CD4-positive, alpha-beta T cell treated with Interferon gamma for 1 hour (primary cell): ENCODE data around the gene ATG9A.

Experiments used
- DNase-seq: peaks from one replicate; pipeline ENCODE4 v3.0.0-alpha.2; 2020

The ATG9A gene

DNA sequence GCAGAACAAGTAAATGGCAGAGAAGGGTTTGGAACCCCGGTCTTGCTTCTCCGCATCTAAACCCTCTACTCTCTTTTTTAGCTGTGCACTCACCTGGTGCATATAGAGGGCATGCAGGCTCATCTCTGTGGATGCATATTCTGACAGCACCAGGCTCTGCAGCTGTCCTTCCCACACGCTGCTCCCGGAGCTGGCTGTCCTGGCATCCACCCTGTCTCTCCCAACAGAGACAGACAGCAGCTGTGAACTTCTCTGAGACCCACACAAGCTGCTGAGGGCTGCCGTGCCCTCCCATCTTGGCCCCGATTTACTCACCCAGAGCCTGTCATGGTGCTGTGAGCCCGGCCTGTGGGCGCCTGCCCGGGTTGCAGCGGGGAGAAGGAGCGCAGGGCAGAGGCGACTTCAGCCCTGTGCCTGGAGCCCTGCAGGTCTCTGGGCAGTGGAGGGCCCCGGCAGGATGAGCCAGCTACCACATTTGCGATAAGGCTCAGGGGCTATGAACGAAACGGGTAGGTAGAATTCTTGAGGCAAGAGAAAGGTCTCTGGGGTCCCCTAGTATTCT lies 7.4 kb downstream of the ATG9A start:
- DNase-seq = no peak

DNA sequence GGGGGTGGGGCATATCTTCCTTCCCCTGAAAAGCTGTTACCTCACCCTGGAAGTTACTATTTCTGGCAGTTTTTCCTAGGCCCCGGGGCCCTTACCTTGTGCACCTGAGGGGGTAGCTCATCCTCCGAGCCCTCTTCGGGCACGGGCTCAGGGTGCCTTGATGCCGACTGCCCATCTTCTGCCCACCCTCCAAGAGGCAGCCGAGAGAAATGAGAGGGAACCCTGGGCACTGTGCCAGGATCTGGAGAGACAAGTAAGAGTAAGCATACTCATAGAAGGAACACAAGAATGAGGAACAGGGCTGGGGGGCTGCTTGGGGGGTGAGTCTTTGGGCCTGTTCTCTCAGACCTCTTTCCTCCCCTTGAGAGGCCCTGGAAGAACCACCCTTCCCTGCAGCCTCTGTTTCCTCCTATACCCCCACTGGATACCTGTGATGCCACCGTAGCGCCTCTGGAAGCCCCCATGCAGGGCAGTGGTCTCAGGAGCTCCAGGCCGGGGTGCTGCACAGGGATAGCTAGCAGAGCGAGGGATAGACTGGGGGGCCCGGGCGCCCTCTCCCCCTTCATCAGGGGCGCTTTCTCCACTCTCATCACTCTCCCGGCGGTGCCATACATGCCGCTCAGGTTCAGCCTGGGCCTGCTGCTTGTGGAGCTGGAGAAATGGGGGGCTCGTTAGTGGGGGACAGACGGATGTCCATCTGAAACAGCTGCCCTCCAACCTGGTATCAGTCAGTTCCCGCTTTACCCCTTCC lies 8.6 kb downstream of the ATG9A start:
- no peak for DNase-seq

DNA sequence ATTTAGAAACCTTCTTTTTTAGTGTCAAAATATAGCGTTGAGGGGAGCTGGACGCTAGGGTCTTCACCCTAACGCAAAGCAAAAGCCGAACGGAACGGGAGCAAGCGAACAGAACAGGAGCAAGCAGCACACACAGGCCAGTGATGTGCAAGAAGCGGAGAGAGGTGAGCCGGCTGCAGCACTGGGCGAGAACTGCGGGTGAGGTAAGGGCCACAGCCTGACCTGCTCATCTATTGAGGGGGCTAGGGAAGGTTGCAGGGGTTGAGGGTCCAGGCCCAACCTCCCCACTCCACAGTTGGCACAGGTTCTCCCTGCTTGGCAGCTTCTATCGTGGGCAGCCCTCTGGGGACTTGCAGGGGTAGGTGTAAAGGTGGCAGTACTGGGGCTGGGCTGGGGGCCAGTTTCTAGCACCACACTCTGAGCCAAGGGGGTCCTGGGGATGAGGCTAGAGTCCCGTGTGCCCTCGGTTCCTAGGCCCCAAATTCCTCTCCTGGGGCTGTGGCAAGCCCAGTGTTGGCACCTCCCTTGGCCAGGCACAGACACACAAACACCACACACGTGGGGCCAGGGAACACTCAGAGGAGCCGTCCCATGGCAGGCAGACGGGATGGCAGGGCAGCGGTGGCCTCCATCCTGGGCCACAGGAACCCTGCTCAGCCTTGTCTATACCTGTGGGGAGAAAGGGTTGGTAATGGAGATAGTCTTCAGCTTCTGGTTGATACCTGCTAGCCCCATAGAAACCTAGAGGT lies 9.5 kb downstream of the ATG9A start:
- no peak for DNase-seq

DNA sequence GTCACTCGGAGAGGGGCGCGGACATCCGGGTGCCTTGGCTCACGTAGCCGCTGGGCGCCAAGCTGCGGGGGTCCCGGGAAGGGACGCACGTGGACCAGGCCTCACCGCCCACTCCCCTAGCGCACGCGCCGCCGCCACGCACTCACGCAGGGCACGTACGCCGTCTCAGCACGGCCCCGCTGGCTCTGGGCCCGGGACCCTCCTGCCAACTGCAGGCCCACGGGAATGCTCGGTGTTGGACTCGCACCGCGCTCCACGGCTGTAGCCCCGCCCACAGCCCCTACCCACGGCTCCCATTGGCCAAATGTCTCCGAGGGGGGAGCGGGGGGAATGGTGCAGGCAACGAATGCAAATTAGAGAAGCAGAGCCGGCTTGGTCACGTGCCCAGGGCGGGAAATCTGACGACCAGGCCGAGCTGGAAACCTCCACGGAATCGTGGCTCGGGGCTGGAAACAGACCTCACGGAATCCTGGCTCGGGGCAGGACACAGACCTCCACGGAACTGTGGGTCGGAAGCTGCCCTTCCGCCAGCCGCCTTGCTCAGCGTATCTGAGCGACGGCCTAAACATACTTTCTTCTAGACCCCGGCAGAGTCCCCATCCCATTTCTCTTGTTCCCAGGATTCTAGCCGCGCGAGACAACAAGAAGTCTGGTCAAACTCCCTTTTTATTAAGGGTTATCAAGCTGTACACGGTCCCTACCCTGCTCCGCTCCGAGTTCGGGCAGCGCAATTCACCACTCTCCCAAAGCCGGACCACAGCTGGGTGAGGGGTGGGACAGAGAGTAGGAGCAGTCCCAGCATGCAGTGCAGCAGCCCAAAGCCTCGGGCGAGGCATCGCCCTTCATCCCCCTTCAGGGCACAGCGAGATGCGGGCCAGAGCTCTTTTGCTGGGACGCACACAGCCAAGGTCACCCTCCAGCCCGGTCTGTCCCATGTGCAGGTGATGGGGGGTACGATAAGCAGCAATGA lies 10.4 kb downstream of the ATG9A start, which contains the start of gene ABCB6:
TSS of gene ABCB6 (minus strand) at position 227 of the 970 bp plus-strand sequence. CDS start 285 bp downstream, outside the sequence.
- DNase-seq = peak; percentile 87

DNA sequence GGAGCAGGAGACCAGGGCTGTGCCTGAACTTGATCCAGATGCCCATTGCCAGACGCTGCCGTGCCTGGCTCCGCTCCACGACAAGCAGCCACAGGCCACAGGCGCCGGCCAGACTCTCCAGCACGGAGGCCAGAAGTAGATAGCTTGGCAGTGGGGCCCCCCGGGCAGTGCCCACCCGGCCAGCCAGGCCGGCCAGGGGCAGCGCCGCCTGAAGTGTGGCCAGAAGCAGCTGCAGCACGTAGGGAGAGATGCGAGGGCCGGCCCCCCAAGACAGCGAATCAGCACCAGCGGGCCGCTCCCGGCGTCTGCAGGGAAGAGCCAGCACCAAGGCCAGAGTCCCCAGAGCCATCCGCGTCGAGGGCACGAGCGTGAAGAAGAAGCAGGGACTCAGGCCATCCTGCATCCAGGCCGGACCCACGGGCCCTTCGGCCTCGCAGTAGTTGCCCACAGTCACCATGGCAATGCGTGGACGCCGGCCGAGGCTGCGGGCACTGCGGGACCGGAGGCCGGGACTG lies 11.2 kb downstream of the ATG9A start:
- peak; percentile 8 for DNase-seq

DNA sequence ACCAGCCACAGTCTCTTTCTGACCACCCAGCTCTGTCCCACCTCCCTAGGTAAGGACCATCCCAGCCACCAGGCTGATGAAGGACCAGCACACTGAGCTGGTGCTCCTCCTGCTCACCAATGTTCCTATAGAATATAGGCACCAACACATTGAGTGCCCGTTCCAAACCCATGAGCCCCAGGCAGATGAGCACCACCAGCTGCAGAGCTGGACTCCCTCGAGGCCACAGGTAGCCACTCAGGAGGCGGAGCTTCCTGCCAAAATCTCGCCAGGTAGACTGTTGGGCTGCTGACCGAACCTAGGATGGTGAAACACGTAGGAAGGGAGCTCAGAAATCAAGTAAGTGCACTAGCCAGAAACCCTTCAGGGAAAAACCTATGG lies 12.9 kb downstream of the ATG9A start:
- no peak for DNase-seq

DNA sequence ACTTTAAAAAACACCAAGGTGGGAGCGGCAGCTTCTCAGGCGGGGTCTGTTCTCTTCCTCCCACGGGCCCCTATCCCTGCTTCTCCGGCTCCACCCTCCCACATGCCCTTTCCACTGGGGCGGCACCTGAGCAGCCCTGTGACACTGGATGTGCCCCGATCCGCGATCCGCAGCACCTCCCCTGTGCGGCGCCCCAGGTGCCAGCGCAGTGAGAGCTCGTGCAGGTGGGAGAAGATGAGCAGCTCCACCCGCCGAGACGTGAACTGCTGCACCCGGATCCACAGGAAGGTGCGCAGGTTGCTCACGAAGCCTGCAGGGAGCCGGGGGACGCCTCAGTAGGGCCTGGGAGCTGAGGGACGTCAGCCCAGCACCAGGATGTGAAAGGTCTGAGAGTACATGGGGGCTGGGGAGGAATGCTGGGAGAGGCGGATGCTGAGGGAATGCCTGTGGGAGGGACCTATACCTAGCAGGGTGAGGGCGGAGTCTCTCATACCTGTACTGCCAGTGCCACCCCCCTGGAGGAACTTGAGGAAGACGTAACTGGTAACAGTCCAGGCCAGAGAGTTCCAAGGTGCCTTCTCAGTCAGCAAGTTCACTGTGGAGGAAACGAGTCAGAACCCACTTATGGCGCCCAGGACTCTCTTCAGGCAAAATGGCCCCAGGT lies 13.4 kb downstream of the ATG9A start:
- no peak for DNase-seq

DNA sequence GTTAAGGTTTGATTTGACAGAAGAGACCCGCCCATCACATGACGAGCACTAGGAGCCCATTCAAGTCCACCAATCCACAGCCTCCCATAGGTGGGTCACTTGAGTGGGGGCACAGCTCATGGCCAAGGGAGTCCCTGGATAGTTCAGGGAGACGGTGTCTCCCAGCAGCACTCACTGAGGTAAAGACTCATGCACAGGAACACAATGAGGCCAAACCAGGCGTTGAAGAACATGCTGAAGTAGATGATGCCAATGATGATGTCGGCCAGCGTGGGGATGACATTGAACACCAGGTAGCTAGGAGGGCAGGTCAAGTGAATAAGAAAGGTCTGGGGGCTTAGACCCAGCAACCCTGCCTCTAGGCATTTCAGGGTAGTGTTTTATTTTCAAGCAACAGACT lies 14.7 kb downstream of the ATG9A start:
- no peak for DNase-seq

DNA sequence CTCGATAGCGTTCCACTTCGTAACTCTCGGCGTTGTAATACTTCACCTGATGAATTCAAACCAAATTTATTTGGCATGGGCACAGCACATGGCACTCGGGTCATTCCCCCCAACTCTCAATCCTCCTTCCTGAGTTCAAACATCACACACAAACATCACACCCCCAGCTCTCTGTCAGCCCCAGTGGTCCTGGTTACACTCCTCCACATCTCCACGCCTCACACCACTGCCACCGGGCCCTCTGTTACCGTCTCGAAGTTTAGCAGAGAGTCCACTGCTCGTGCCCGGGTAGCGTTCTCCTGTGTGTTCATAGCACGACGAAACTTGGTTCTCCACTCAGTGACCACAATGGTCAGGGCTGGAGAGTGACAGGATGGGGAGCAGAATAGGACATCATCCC lies 15.3 kb downstream of the ATG9A start:
- DNase-seq = no peak

DNA sequence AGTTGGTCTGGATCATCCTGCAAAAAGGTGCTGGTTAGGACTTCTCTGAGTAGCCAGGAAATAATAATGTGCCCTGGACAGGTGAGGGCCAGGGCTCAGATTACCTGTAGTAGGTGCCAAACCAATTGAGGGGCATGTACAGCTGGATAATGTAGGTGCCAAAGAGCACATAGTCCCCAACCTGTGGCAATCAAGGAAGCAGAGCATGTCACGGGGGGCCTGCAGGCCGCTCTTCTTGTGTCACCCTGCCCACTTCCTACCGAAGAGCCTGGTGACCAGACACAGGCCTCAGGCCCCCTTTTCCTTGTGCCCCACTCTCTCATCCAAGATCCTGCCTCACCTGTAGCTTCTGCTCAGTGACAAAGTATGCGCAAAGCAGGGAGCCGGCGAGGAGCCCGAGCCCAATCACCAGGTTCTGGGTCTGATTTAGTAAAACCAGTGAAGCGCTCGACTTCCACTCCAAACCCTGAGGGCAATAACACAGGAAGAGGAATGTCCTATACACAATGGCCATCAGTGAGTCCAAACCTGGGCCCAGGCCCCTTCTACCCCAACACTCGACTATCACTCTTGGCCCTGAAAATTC lies 15.9 kb downstream of the ATG9A start:
- DNase-seq = no peak

DNA sequence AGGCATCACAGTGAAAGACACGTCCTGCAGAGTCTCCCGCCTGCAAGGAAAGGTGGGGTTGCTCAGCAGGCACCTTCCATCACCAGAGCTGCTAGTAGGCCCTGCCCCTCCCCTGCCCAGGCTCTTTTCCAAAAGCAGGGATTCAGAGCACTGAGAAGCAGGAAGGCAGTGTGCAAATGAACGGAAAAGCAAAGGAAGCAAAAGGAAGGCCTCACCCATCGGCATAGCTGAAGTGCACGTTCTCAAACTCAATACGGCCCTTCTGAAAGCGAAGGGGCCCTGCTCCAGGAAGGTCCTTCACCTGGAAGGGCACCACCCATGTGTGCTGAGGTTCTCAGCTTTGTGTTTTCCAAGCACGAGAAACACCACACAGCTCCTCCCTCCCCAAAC lies 16.4 kb downstream of the ATG9A start:
- DNase-seq = no peak

DNA sequence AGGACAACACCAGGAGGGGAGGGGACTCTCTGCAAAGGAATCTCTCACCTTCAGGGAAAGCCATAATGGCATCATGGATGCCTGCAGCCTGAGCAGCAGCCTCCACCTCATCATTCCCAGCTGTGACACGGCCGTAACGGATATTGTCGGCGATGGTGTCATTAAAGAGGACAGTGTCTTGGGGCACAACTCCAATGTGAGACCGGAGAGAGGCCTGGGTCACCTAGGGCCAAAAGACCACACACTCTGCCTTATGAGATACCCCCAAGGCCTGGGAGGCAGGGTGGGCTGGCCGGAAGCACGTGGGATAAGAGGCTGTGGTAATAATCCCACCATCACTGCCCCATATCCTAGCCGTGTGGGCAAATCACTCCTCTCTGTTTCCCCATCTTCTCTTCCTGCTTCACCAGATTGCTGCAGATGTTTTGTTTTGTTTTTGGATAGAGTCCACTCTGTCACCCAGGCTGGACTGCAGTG lies 18.5 kb downstream of the ATG9A start:
- DNase-seq = no peak

DNA sequence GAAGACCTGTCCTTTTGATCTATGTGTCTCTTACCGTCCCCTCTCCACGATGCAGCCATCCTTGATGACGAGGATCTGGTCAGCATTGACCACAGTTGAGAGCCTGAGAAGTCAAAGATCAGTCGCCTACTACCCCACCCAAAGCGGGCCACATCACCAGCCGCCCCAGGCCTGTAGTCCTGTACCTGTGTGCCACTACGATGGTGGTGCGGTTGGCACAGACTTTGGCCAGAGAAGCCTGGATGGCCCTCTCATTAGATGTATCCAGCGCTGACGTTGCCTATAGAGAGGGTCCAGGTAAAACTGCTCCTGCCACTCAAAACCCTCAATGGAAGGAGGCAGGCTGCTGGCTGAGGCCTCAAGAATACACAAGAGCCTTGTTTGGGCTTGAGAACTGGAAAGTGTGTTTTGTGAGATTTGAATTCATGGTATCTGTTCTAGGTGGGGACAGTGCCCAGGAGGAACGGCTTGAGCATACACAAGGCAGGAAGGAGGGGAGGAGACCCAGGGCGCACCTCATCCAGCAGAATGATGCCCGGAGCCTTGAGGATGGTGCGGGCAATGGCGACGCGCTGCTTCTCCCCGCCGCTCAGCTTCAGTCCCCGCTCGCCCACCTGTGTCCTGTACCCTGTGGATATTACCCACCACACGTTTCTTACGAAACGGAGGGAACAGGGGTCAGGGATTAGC lies 19.1 kb downstream of the ATG9A start:
- no peak for DNase-seq

DNA sequence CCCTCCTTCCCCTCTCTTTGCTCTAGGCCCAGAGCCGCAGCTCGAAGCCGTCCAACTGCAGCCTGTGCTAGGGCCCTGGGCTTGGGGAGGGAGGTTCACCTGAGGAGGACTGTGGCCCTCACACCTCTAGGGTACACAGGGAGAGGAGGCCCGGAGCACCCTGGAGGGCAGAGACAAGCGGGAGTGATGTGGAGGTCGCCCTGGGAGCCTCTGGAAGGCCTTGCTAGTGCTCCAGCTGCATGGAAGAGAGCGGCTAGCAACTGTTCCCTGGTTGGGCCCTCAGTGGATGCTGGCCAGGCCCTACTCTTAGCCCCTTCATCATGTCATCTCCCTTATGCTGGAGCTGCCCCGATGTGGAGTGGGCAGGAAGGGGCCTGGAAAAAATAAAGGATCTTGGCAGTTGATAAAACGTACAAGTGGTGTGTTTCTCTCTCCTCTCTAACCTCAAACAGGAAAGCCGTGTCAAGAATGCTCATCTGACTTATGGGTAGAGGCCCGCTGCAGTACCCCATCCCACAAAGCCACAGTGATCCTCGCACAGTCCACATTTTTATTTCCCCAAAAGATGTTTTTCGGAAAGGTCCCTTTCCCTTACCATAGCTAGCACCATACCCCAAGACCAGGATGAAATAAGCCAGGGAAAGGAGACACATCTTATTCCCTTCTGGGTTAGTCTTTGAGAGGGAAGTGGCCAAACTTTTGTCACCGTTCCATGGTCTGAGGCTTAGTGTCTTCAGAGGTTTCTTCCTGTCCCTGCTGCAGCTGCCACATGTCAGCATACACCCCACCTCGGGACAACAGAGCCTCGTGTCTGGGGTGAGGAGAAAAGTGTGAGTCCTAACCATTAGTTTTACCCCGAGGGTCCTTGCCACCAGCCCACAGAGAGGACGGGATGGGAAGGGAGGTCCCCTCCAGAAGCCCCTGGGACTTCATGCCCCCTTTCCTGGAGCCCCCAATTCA lies 19.9 kb downstream of the ATG9A start:
- no peak for DNase-seq

DNA sequence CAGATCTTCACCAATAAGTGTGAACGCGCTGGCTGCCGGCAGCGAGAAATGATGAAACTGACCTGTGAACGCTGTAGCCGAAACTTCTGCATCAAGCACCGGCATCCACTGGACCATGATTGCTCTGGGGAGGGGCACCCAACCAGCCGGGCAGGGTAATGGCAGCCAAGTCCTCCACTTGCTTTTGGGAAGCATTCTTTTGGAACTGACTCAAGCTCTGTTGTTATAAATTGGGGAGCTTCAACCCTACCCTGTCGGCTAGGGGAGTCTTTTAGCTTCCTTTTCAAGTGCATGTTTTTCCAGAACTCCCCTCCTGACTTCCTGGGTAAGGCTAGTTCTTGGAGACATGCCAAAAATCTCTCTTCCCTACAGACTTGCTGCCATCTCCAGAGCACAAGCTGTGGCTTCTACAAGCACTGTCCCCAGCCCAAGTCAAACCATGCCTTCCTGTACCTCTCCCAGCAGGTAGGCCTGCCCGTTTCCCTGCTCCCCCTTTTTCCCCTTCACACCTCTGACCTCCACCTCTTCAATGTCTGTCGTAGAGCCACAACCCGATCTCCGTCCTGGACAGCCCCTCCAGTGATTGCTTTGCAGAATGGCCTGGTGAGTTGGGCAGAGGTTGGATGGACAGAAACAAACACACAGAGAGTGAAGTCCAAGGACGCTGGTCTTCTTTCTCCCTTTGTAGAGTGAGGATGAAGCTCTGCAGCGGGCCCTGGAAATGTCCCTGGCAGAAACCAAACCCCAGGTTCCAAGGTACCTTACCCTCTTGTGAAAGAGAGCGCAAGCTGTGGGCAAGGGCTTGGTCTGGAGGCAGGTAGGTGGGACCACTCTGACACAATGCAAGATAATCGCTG lies 21.3 kb downstream of the ATG9A start:
- DNase-seq = no peak

DNA sequence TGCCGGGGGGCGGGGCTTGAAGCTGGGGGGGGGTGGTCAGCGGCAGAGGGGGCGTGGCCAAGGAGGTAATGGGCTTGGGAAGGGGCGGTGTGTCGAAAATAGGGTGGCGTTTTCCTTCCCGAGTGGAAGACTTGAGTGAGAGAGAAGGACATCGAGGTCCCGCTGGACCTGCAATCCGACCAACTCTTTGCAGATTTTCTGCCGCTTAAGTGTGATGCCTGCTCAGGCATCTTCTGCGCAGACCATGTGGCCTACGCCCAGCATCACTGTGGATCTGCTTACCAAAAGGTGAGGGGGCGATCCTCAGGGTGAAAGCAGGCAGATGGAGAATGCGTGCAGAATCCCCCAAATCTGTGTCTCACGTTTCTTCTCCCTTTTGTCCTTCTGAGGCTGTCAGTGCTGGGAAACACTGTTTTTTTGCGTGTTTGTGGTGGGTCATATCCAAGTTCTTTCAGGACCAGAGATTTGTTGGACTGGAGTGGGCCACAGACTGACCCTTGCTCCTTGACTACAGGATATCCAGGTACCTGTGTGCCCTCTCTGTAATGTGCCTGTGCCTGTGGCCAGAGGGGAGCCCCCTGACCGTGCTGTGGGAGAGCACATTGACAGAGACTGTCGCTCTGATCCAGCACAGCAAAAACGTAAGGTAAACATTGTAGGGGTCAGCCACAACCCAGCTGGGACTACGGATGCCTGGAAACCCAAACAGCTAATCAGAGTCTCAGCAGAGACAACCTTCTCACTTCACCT lies 22.1 kb downstream of the ATG9A start:
- DNase-seq = no peak

DNA sequence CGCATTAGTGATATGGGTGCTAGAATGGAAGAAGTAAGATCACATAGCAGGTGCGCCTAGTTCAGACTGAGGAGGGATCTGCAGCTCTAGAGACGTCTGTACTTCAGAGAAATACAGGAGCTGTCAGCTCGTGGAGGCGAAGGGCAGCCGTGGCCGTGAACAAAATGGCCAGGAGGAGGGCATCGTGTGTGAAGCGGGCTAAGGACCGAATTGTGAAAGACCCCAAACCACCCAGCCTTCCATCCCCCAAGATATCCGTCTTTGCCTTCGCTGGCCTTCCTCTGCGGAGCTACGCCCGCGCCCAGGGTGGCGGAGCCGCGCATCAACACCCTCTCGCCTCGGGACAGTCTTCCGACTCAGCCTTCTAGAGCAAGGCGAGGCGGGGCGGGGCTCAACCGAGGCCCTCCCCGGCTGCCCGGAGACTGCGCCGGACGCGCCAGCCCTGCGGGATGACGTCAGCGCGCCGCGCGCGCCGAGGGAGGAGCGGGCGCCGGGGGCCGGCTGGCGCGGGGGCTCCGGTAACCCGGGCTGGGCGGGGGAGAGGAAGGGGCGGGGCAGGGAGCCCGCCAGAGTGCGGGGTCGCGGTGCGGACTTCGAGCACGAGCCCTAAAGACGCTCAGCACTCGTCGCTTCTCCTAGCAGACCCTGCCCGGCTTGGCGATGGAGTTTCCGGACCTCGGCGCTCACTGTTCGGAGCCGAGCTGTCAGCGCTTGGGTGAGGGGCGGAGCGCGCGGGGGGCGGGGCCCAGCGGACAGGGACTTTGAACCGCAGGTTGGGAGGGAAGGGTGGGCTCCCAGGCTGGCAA lies 22.9 kb downstream of the ATG9A start, which contains the start of gene ZFAND2B:
TSS of gene ZFAND2B (plus strand) at position 455 of the 806 bp plus-strand sequence. CDS start at position 661, 206 bp downstream.
- DNase-seq = peak; percentile 95
